Activated CD8-positive, alpha-beta T cell treated with anti-CD3 and anti-CD28 coated beads for 36 hours (primary cell): ENCODE measurements around the gene RPL4. TPM values are rescaled to one million over a fixed set of nuclear protein-coding genes. Genes with fewer than 3 reads are reported as not detected.
A peak's percentile ranks its signal among the peaks of the same experiment; 100 is the strongest.

Experiments used
- ATAC-seq: fragments of 200-7000 bp; cut with Tn5 transposase; one replicate; pipeline ENCODE4 v1.10.0; 2021; ENCODE audit warnings: mild to moderate bottlenecking, moderate library complexity
- CTCF ChIA-PET: fragments of 350-600 bp; sonication (Branson Sonifier 250); formaldehyde crosslinking; loops from one replicate; lab custom pipeline; 2021; ENCODE audit warnings: antibody characterized with exemption; lab: Charles Lee
- POLR2A ChIA-PET: fragments of 350-600 bp; sonication (Branson Sonifier 250); formaldehyde crosslinking; loops from one replicate; lab custom pipeline; 2021; ENCODE audit warnings: antibody characterized with exemption; lab: Charles Lee
- DNase-seq: peaks from one replicate; pipeline ENCODE4 v3.0.0-alpha.2; 2020
- H3K27ac Mint-ChIP-seq: one replicate; pipeline ENCODE4 v1.8.0; 2021; ENCODE audit warnings: mild to moderate bottlenecking, mixed read lengths
- H3K27me3 Mint-ChIP-seq: one replicate; pipeline ENCODE4 v1.8.0; 2021; ENCODE audit warnings: mixed read lengths
- H3K36me3 Mint-ChIP-seq: one replicate; pipeline ENCODE4 v1.8.0; 2021; ENCODE audit warnings: low read depth, mixed read lengths
- H3K4me1 Mint-ChIP-seq: one replicate; pipeline ENCODE4 v1.8.0; 2021; ENCODE audit warnings: low read depth, mixed read lengths
- H3K4me3 Mint-ChIP-seq: one replicate; pipeline ENCODE4 v1.8.0; 2021; ENCODE audit warnings: mild to moderate bottlenecking, moderate library complexity, mixed read lengths
- H3K9me3 Mint-ChIP-seq: one replicate; pipeline ENCODE4 v1.8.0; 2021; ENCODE audit warnings: mixed read lengths
- CTCF ChIP-seq: fragments of 200-600 bp; IDR thresholded peaks from one replicate; pipeline ENCODE4 v1.8.0; 2022; ENCODE audit warnings: antibody characterized with exemption, mild to moderate bottlenecking
- intact Hi-C: fragments of 100-400 bp; cut with micrococcal nuclease; formaldehyde crosslinking; loops from one replicate; pipeline ENCODE4 v1.10.0; 2022
- total RNA-seq, 2 experiments: library from RNA; stranded (reverse); gene quantifications; one replicate each; pipeline ENCODE4 v1.2.3, GENCODE V29; 2021

The RPL4 gene
- total RNA-seq, 2 experiments from 2014 or later, result 5,254 to 5,310 TPM

- CTCF ChIA-PET, result interaction anchor here (0.7 to 5.1 kb wide), 23 partner anchors 8 to 449 kb away, joined by 3 to 65 read pairs (median 5); partner anchors contain the start of genes MAP2K1 and TIPIN
- Mint-ChIP-seq H3K27ac (peak overlapping the region; percentile 92), H3K9me3 (no peaks in the 10 kb centered on the region)
These were observed 5.9 kb downstream of the RPL4 start for GRCh38 chr15:66498501-66499386.

GRCh38 chr15:66497502-66498455 lies 6.9 kb downstream of the RPL4 start, which contains the start of gene SNAPC5:
Gene SNAPC5, minus strand, starts transcription at chr15:66497762. Its CDS starts 31 bp downstream, at chr15:66497731.
- H3K4me1 Mint-ChIP-seq, result peaks cover 58% of the 10 kb centered on the region
- no peaks in the 10 kb centered on the region for H3K9me3 Mint-ChIP-seq
- ATAC-seq, result peak; percentile 85

More at GRCh38 chr15:66498501-66499386, 5.9 kb downstream of the RPL4 start:
- DNase-seq, result no peak
- POLR2A ChIA-PET, result interaction anchor here (0.6 to 6.1 kb wide), 15 partner anchors 9 to 531 kb away, joined by 3 to 65 read pairs (median 5); partner anchors contain the start of genes DIS3L, MAP2K1 and TIPIN
- no peaks in the 10 kb centered on the region for H3K27me3 Mint-ChIP-seq
- peak; percentile 54 for TF ChIP-seq CTCF
- intact Hi-C loops, result loop anchor here (5.0 to 10.0 kb wide), 3 partner anchors 111 to 206 kb away; partner anchors contain the start of genes DIS3L, MAP2K1 and TIPIN
- ATAC-seq, result no peak
- H3K4me3 Mint-ChIP-seq, result peak overlapping the region; percentile 92
- peaks cover 62% of the 10 kb centered on the region for H3K4me1 Mint-ChIP-seq
- H3K36me3 Mint-ChIP-seq, result peaks cover 89% of the 10 kb centered on the region

GRCh38 chr15:66496951-66497501 lies 7.6 kb downstream of the RPL4 start:
- Mint-ChIP-seq H3K27me3 (no peaks in the 10 kb centered on the region), H3K4me3 (peak overlapping the region; percentile 92), H3K27ac (peak overlapping the region; percentile 92), H3K9me3 (no peaks in the 10 kb centered on the region), H3K4me1 (peaks cover 53% of the 10 kb centered on the region), H3K36me3 (peaks cover 82% of the 10 kb centered on the region)
- no peak for TF ChIP-seq CTCF
- CTCF ChIA-PET, result interaction anchor here (0.9 to 5.1 kb wide), 14 partner anchors 7 to 608 kb away, joined by 3 to 65 read pairs (median 8); partner anchors contain the start of genes MAP2K1 and TIPIN
- POLR2A ChIA-PET, result interaction anchor here (0.9 to 6.1 kb wide), 19 partner anchors 8 to 628 kb away, joined by 3 to 65 read pairs (median 4); partner anchors contain the start of genes DIS3L, MAP2K1, RAB11A and RPL4
- ATAC-seq (peak; percentile 38), DNase-seq (peak; percentile 9)
- intact Hi-C loops, result loop anchor here (5.0 to 10.0 kb wide), 3 partner anchors 110 to 205 kb away; partner anchors contain the start of genes DIS3L, MAP2K1 and TIPIN

More at GRCh38 chr15:66497502-66498455, 6.9 kb downstream of the RPL4 start, which contains the start of gene SNAPC5:
- TF ChIP-seq CTCF, result peak; percentile 98
- Mint-ChIP-seq H3K4me3 (peak within 1 kb of the TSS; percentile 92), H3K27ac (peak within 1 kb of the TSS; percentile 92), H3K27me3 (no peaks in the 10 kb centered on the region), H3K36me3 (peaks cover 87% of the 10 kb centered on the region)
- POLR2A ChIA-PET, result interaction anchor here (0.7 to 6.1 kb wide), 24 partner anchors 8 to 1073 kb away, joined by 3 to 65 read pairs (median 4); partner anchors contain the start of genes DIS3L, MAP2K1, RAB11A and RPL4
- DNase-seq, result peak; percentile 99
- CTCF ChIA-PET, result interaction anchor here (0.6 to 5.1 kb wide), 27 partner anchors 8 to 608 kb away, joined by 3 to 65 read pairs (median 4); partner anchors contain the start of genes MAP2K1 and TIPIN
- intact Hi-C loops, result loop anchor here (5.0 to 10.0 kb wide), 3 partner anchors 110 to 205 kb away; partner anchors contain the start of genes DIS3L, MAP2K1 and TIPIN

GRCh38 chr15:66494262-66494661 lies 10.4 kb downstream of the RPL4 start:
- ATAC-seq, result no peak
- Mint-ChIP-seq H3K27ac (peak overlapping the region; percentile 55), H3K4me1 (peaks cover 33% of the 10 kb centered on the region), H3K27me3 (no peaks in the 10 kb centered on the region), H3K9me3 (no peaks in the 10 kb centered on the region), H3K36me3 (peaks cover 73% of the 10 kb centered on the region), H3K4me3 (no peak overlapping the region)
- DNase-seq, result no peak
- ChIA-PET CTCF (interaction anchor here (0.8 kb wide), 1 partner anchor 108 kb away, joined by 3 read pairs; no protein-coding TSS in a partner anchor), POLR2A (interaction anchor here (1.2 to 2.1 kb wide), 4 partner anchors 8 to 139 kb away, joined by 3 to 18 read pairs (median 4); partner anchors contain the start of genes RPL4 and ZWILCH)
- no peak for TF ChIP-seq CTCF
- intact Hi-C loops, result loop anchor here (10.0 kb wide), 1 partner anchor 139 kb away; the partner anchor contains the start of gene TIPIN
